HS-5 (cell line): Measurements from ENCODE around the gene FAM111A.

ENCODE experiments used
- DNase-seq: peaks from one replicate; pipeline ENCODE4 v3.0.0-alpha.2; 2012; ENCODE audit warnings: low read depth

Gene FAM111A

DNA sequence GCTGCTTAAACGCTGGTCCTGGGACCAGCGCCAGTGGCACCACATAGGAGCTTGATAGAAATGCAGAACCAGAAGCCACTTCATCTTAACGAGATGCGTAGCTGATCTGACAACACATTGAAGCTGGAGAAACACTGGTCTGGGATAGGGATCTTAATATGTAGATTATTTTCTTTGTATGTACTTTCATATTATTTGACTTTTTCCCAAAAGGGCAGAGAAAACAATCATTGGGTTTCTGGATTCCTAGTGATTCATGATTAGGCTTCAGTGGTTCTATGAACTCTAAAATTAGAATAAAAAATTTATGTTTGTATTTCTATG lies 57.7 kb downstream of the FAM111A start:
- no peak for DNase-seq

DNA sequence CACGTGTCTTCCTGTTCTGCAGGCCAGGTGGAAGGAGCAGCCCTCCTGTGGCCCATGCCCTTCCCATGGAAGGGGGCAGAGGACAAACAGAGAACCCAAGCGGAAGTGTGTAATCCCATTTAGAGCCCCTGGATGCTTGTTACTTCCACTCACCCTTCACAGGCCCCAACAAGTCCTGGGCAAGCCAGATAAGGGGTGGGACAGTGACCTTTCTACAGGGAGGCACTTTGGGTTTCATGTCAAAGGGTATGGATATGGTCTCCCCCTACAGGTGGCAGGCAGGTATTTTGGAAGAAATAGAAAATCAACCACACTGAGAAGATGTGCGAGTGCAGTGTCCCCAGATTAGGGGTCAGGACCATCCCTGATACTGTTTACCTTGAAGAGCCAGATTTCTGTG lies 58.7 kb downstream of the FAM111A start:
- no peak for DNase-seq
